ENCODE measurements around the gene KCNE2. TPM values are rescaled to one million over a fixed set of nuclear protein-coding genes. Genes with fewer than 3 reads are reported as not detected.

The KCNE2 gene
- not detected in 2 replicates for total RNA-seq

GRCh38 chr21:34363733-34364132 lies at the start of gene KCNE2:
KCNE2 (plus strand) TSS chr21:34364006; CDS start chr21:34370479, 6,473 bp downstream.

GRCh38 chr21:34374940-34375618 lies 11.3 kb downstream of the KCNE2 start, which contains the start of gene SMIM11:
SMIM11 (plus strand) TSS chr21:34375507; CDS start chr21:34379505, 3,998 bp downstream.

Other genes starting within 250 kb of the KCNE2 start
- 2.8 and 3.1 TPM in 2 replicates for gene SMIM11, start 11.5 kb downstream of the KCNE2 start, total RNA-seq
- not detected in 2 replicates for gene SMIM34, start 59.9 kb downstream of the KCNE2 start, total RNA-seq
- gene KCNE1, start 148.2 kb downstream of the KCNE2 start, total RNA-seq, result under 0.01 TPM in 1 of 2 replicates, not detected in the other